GM06990 (cell line): ENCODE results near the gene SYT11.
"Not testable (repeated sequence)": the region's sequence is repeated elsewhere in the genome, so short reads cannot be mapped to it uniquely, and the experiment has no call there.

Experiments used
- DNase-seq: peaks from one replicate; pipeline ENCODE4 v3.0.0-alpha.2; 2011; ENCODE audit not compliant: insufficient read length; ENCODE audit errors: extremely low read depth
- H3K27me3 ChIP-seq: replicated peaks from 2 replicates; pipeline ENCODE4 v1.6.0; 2011; ENCODE audit warnings: low read length; ENCODE audit not compliant: control insufficient read depth, insufficient read depth
- H3K36me3 ChIP-seq: 2 replicates; pipeline ENCODE4 v1.5.1; 2011; ENCODE audit warnings: low read length; ENCODE audit not compliant: control insufficient read depth, insufficient read depth
- H3K4me3 ChIP-seq: replicated peaks from 2 replicates; pipeline ENCODE4 v1.5.1; 2011; ENCODE audit warnings: low read depth, mild to moderate bottlenecking, control low read depth, low read length
- TF ChIP-seq, protein P1 (sequence below): IDR thresholded peaks from 2 replicates; pipeline ENCODE4 v1.5.1; 2011; ENCODE audit warnings: low read length, control low read depth, mild to moderate bottlenecking, inconsistent platforms; ENCODE audit not compliant: insufficient read depth, poor library complexity, severe bottlenecking

SYT11 gene

DNA sequence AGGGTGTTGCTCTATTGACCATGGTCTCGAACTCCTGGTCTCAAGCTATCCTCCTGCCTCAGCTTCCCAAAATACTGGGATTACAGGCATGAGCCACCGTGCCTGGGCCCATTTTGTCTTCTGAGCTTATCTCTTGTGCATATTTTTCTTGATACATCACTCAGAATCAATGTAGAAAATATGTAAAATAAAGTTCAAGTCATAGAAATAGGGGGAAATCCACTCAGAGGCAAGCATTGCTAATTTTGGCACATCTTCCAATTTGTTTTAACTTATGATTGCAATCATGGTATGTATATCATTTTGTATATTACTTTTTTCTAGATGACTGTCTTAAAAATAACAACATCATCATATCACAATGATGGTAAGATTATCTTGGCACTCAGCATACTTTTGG, 30.2 kb downstream of the SYT11 start:
- no peaks in the 10 kb centered on the region for H3K27me3 ChIP-seq
- TF ChIP-seq, protein P1, sequence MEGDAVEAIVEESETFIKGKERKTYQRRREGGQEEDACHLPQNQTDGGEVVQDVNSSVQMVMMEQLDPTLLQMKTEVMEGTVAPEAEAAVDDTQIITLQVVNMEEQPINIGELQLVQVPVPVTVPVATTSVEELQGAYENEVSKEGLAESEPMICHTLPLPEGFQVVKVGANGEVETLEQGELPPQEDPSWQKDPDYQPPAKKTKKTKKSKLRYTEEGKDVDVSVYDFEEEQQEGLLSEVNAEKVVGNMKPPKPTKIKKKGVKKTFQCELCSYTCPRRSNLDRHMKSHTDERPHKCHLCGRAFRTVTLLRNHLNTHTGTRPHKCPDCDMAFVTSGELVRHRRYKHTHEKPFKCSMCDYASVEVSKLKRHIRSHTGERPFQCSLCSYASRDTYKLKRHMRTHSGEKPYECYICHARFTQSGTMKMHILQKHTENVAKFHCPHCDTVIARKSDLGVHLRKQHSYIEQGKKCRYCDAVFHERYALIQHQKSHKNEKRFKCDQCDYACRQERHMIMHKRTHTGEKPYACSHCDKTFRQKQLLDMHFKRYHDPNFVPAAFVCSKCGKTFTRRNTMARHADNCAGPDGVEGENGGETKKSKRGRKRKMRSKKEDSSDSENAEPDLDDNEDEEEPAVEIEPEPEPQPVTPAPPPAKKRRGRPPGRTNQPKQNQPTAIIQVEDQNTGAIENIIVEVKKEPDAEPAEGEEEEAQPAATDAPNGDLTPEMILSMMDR = no peak
- H3K36me3 ChIP-seq = no peaks in the 10 kb centered on the region
- DNase-seq = no peak
- H3K4me3 ChIP-seq = no peak overlapping the region

DNA sequence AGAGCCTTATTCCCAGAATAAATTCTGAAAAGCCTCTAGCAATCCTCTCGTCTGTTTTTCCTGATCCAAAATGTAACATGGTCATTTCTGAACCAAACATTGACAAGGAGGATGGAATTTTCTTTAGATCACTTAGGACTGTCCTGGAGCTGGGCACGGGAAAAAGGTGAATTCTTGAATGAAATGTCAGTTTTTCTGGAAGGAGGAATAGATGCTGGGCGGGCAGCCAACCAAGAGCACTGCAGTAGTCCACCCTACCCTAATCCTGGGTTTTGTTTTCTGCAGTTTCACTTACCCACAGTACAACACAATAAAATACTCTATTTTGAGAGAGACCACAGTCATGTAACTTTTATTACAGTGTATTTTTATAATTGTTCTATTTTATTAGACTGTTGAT, 30.9 kb downstream of the SYT11 start:
- TF ChIP-seq, protein P1 = no peak
- Histone ChIP-seq H3K4me3 (no peak overlapping the region), H3K36me3 (no peaks in the 10 kb centered on the region), H3K27me3 (no peaks in the 10 kb centered on the region)
- DNase-seq = no peak

DNA sequence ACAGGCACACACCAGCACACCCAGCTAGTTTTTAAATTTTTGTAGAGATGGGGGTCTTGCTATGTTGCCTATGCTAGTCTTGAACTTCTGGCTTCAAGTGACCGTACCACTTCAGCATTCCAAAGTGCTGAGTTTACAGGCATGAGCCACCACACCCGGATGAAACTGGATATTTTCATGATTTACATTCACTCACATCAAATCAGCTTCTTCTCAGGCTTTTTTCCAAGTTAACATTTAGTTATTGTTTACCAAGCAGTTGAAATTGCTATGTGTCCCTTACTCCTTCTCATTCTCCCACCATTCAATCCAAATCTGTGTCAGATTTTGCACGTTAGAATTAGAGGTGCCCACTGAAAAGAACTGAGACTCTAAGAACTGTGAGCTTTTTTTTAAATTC, 33.4 kb downstream of the SYT11 start:
- TF ChIP-seq, protein P1 = no peak
- no peaks in the 10 kb centered on the region for H3K36me3 ChIP-seq
- DNase-seq = no peak
- no peaks in the 10 kb centered on the region for H3K27me3 ChIP-seq
- no peak overlapping the region for H3K4me3 ChIP-seq

DNA sequence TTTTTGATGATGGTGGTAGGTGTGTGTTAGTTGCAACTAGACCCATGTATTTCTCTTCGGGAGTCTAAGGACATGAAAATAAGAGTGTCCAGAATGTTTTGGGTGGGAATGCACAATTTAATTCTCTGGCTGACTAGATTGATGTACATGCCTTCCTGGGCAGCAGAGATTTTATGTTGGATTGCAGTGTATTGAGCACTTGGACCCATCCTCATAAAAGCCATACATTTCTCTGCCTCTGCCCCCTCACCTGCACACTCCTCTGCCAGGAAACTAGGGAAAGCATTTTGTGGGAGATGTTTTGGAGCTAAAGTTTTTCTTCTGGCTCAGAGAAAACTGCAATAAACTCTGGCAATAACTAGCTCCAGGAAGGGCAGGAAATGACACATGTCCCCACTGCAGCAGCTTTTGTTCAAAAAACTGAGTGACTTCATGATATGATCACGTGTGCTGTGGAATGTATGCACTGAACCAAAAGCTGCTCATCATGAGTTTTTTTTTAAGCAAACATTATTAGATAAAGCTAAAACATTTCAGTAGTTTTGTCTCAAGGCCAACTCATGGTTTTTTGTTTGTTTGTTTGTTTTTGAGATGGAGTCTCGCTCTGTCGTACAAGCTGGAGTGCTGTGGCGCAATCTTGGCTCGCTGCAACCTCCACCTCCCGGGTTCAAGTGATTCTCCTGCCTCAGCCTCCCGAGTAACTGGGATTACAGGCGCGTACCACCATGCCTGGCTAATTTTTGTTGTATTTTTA, 34.2 kb downstream of the SYT11 start:
- TF ChIP-seq, protein P1 = no peak
- Histone ChIP-seq H3K36me3 (no peaks in the 10 kb centered on the region; the same call in 1 of the 2 replicates), H3K27me3 (no peaks in the 10 kb centered on the region), H3K4me3 (no peak overlapping the region)
- DNase-seq = no peak

DNA sequence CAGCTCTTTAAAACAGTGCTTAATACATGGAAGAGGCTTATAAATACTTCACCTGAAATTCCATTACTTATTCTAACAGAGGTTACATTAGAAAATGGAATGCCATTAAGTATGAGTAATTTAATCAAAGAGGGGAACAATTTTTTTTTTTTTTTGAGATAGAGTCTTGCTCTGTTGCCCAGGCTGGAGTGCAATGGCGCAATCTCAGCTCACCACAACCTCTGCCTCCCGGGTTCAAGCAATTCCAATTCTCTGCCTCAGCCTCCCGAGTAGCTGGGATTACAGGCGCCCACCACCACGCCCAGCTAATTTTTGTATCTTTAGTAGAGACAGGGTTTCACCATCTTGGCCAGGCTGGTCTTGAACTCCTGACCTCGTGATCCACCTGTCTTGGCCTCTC, 36.2 kb downstream of the SYT11 start:
- not testable (repeated sequence) for H3K36me3 ChIP-seq, DNase-seq, H3K4me3 ChIP-seq, H3K27me3 ChIP-seq

DNA sequence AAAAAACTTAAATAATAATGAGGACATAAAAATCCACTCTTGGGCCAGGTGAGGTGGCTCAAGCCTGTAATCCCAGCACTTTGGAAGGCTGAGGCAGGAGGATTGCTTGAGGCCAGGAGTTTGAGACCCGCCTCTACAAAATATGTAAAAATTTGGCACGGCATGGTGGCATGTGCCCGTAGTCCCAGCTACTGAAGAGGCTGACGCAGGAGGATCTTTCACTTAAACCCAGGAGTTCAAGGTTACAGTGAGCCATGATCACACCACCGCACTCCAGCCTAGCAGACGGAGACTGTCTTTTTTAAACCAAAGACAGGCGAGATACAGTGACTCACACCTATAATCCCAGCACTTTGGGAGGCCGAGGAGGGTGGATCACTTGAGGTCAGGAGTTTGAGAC, 37.1 kb downstream of the SYT11 start:
- H3K27me3 ChIP-seq, DNase-seq, H3K36me3 ChIP-seq, H3K4me3 ChIP-seq: not testable (repeated sequence)

DNA sequence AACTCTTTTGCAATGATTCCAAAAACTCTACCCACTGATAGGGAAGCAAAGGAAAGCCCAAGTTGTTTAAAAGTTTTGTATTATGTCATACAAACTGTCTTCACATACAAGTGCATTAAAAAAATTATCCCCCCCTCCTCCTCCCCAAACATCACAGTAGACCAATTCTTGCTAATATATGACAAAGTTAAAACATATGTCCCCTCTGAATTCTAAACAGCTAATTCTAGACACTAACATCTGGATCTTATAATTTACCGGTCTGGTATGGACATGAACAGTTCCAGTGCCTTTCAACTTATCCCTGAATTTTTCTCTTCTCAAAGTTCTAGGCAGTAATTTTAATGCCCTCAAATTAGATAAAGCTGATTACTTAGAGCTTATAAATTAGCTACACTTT, 38.4 kb downstream of the SYT11 start:
- Histone ChIP-seq H3K36me3 (peaks cover 8% of the 10 kb centered on the region), H3K4me3 (no peak overlapping the region), H3K27me3 (no peaks in the 10 kb centered on the region)
- DNase-seq = no peak
- TF ChIP-seq, protein P1 = no peak
